HG03066 (cell line): ENCODE results near the gene CHST12.

Experiments
- ATAC-seq: cut with Tn5 transposase; IDR thresholded peaks from one replicate; pipeline ENCODE4 v1.9.1; 2021; ENCODE audit warnings: low read depth; ENCODE audit not compliant: unreplicated experiment

Gene CHST12

DNA sequence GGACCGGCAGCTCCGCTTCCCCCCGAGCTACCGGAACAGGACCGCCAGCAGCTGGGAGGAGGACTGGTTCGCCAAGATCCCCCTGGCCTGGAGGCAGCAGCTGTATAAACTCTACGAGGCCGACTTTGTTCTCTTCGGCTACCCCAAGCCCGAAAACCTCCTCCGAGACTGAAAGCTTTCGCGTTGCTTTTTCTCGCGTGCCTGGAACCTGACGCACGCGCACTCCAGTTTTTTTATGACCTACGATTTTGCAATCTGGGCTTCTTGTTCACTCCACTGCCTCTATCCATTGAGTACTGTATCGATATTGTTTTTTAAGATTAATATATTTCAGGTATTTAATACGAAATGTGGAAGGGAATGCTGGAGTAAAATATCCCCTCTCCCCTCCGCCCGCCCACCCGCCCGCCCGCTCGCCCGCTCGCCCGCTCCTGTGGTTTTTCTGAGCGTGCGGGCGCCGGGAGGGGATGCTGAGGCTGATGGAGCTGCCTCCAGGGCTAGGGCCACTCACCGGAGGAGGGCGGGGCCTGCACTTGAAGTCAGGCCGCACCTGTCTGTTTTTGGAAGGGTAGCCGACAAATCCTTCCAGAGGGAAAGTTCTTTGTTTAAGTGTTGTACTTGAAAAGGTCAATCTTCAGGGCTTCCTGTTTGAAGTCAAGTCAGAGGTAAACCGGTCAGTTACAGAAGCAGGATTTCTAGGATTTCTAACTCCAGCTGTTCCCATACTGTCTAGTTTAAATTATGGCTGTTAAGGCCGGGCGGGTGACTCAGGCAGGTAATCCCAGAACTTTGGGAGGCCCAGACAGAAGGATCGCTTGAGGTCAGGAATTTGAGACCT, 30.5 kb downstream of the CHST12 start:
- no peak for ATAC-seq

DNA sequence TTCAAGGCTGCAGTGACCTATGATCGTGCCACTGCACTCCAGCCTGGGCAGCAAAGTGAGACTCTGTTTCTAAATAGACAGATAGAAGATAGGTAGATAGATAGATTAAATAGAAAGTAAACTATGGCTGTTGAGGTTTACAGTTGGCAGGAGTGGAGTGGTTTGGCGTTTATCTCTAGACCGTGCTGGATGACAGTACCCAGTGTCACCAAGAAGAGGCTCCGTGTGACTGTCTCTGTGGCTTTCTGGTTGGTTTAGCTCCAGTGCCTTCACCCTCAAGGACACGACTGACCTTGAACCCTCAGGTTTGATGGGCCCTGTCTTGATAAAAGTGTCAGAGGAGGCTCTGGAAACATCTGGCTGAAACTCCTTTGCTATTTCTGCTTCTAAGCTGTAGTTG, 31.7 kb downstream of the CHST12 start:
- ATAC-seq = no peak

DNA sequence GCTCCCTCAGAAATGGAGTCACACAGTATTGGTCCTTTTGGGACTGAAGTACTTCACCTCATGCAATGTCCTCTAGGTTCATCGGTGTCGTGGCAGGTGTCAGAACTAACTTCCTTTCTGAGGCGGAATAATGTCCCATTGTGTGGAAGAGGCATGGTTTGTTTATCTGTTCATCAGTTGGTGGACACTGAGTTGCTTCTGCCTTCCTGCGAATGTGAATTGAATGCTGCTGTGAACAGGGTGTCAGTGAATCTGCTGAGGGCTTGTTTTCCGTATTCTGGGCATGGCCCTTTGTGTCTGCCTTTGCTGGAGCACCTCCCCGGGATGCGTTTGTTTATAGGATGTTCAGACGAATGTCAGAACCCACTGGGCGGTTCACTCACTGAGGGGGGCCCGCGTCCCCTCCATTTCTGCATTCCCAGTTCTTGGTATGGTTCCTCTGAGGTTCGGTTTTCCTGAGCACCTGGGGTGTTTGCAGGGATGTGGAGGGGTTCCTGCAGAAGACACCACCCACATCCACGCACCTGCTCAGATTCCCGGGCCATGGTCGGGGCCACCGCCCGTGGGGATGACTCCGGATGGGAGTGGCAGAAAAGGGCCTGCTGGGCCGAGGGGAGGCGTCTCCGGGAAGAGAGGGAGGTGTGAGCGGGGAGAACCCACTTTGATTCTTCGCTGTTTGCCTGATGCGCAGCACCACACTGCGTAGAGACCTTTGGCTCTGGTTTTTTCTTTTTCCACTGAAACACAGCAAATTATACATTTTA, 33.1 kb downstream of the CHST12 start:
- ATAC-seq = no peak

DNA sequence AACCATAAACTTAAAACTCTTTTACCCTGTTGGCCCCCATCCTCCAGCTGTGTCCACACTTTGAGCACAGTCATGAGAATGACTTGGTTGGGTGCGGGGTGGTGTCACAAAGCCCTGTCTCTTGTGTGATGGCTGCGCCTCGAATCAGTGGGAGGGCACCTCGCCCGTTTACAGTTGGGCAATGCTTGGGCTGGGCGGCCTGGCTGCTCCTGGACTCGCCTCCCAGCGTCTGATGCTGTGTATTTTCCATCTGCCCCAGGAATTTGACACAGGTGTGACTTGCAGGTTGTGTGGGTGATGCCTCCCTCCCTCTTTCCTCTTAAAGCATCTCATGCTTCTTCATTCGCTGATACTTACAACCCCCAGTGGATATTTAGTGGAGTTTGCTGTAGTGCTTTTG, 33.7 kb downstream of the CHST12 start:
- ATAC-seq = no peak

DNA sequence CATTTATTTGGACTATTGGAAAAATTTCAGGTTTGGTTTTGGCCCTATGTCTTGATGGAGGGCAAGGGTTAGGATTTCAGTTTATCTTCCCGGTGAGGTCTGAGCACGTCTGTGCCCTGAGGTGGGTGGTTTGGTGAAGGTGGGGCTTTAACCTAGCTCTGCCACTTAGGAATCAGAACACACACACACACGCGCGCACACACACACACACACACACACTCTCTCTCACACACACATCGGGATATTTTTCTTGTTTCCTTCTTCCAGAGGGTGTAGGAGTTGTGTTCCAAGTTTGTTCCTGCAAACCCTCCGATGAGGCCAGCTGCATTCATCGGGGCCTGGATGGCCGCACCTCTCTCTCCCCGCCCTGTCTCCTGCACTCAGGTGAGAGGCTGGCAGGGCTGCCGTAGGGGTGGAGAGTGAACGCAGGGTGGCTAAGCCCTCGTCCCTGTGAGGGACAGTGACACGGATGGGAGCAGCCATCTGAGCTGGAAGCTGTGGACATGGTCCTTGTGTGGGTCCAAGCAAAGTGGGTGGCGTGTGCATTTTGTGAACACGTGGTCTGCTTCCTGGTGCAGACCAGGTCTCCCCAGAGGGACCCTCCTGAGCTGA, 34.2 kb downstream of the CHST12 start:
- ATAC-seq = no peak

DNA sequence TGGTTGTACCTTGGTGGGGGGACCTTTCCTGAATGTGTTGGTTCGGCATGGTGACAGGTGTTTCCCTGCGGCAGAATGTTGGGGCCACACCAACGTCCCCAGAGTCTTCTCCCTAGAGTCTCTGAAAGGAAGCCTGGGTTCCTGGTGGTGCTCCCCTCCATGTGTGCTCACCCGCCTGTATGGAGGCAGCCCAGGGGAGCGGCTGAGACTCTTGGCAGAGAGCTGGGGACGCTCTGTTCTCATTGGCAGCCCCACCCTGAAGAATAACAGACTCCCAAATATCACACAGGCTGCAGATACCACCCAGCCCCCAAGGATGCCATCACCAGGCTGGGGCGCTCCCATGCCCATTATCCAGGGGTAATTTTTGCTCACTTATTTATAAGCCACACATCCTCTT, 34.8 kb downstream of the CHST12 start:
- no peak for ATAC-seq

DNA sequence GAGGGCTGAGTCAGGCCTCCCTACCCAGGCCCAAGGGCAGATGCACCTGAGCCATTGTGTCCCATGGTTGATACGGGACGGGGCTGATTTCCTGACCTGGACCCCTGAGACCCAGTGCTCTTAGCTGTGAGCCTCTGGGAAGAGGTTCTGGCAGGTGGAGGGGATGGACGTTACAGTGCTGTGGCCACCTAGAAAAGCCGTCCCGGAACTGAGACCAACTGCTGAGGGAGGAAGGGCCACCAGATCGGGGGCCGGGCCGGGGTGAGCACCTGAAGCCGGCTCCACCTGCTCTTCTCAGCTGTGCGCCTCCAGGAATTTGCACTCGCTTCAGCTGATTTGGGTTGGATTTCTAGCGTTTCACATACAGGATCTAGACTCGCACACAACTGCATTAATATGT, 35.4 kb downstream of the CHST12 start:
- ATAC-seq = no peak

DNA sequence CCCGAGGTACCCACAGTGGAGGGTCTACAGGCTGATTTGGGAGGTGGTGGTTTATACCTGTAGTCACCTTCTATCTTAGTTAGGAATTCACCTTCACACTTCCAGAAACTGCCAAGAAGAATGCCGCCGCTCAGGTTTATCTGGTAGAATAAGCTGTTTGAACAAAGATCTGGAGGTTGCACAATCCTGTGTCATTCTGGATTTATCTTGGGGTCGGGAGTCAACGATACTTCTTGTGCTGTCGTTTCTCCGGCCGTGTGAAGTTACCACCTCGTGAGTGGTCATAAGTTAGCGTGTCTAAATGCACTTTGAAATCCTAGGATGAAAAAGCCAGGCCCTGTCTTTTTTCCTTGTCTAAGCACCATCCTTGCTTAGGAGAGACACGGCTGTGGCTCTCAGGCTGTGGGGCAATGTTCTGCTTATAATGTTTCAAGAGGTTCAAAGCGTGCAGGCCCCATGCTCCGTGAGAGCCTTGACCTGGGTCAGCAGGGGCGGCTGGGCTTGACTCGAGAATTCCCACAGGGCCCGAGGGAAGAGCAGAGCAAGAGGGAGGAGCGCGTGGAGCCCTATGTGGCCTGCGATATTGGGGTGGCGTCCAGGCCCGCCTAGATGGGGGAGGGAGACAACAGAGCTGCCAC, 37.3 kb downstream of the CHST12 start:
- no peak for ATAC-seq

DNA sequence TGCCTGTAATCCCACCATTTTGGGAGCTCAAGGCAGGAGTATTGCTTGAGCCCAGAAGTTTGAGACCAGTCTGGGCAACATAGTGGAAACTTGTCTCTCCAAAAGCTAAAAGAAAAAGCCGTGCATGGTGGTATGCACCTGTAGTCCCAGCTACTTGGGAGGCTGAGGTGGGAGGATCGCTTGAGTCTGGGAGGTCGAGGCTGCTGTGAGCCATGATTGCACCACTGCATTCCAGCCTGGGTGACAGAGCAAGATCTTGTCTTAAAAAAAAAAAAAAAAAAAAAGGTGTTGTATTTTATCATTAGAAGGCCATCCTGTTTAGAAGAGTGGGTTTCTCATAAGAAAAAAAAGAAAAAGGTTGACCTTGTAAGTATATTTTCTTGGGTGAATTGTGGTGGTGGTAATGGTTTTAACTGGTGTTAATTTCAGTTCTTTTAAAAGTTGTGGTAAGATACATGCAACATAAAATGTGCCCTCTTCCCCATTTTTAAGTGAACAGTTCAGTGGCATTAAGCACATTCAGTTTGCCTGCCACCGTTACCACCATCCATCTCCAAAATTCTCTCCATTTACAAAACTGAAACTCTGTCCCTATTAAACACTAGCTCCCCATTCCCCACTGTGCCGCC, 38.1 kb downstream of the CHST12 start:
- no peak for ATAC-seq

DNA sequence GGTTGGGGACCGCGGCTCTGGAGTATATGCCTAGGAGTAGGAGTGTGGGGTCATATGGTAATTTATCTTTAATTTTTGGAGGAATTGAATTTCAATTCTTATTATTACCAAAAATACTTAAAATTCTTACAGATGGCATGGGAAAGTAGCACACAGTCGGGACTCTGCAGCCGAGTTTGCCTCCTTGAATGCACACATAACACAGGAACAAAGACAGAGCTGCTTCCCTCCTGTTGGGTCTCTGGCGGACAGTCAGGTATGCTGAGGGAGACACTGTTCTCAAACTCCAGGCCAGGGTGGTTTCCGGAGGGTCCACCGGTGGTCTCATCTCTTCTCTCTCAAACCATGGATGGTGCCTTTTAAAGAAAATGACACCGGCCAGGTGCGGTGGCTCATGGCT, 40.1 kb downstream of the CHST12 start:
- ATAC-seq = no peak

DNA sequence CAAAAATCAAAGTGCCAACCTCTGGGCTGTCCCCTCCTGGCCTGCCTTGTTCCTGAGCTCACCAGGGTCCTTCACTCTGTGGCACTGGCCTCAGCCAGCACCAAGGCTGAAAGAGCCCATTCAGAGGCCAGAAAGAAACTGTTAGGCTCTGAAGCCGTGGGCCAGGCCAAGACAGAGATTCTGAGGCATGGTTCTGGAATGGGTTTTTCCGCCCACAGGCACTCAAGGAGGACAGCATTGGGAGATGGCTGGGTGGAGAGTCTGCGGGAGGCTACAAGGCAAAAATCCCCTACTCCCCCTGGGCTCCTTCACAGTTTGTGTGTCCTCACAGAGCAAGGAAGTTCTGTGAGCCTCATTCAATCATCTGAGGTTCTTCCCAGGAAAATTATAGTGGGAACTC, 41.1 kb downstream of the CHST12 start:
- ATAC-seq = no peak

DNA sequence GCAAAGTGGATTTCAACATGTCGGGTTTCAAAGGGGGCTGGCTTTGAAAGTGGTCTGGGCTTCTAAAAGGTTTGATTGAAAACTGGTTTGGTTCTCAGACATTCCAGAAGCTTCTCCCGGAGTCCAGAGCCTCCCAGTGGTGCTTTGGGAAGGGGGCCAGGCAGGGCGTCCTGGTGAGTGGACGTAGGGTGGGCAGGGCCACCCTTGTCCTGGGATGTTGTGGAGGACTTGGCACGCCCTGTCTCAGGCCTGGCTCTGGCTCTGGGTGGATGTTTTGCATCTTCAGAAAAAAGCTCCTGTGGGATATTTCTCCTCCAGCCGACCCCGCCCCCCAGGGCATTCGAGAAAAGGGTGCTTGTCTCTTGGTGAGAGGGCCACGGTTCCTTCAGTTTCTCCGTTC, 41.6 kb downstream of the CHST12 start:
- ATAC-seq = no peak

DNA sequence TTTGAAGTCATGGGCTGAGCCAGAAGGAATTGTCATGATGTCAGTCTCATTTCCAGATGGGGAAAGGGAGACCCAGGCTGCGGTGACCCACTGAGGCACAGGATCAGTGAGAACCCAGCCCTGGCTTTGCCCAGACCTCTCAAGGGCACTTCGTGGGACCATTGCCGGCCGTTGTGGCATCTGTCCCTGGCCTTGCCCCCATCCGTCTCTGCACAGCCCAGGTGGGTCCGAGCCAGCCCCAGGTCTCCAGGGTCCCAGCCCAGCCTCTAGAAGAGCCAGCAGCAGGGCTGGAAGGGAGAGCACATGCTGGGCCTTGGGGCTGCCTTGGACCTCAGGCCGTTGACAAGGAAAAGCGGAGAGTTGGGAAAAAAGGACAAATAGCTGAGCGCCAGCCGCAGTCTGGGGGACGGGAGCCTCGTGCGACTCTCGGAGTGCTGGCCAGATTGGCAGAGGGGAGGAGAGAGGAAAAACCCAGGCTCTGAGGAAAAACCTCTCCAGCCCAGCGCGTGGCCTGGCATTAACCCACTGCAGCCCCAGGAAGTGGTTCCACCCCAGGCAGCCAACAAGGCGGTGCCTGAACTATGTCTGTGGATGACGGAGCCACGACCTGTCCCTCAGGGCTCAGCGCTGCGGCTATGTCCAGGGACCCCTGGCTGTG, 42.6 kb downstream of the CHST12 start:
- no peak for ATAC-seq

DNA sequence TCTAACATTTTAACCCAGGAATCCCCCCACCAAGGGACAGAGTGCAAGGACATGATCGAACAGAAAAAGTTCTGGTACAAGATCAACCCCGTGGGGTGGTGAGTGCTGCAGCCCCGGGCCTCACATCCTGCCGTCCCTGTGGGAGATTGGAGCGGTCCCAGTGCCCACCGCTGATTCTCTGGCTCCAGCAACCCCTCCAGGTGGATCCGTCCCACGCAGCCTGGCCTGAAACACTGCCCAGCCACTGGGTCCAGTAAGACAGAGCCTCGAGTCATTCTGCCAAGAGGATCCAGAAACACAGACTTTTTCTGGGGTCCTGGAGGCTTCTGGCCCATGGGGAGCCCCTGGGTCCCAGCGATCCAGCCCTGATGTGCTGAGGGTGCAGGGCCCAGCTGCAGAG, 43.3 kb downstream of the CHST12 start:
- no peak for ATAC-seq

DNA sequence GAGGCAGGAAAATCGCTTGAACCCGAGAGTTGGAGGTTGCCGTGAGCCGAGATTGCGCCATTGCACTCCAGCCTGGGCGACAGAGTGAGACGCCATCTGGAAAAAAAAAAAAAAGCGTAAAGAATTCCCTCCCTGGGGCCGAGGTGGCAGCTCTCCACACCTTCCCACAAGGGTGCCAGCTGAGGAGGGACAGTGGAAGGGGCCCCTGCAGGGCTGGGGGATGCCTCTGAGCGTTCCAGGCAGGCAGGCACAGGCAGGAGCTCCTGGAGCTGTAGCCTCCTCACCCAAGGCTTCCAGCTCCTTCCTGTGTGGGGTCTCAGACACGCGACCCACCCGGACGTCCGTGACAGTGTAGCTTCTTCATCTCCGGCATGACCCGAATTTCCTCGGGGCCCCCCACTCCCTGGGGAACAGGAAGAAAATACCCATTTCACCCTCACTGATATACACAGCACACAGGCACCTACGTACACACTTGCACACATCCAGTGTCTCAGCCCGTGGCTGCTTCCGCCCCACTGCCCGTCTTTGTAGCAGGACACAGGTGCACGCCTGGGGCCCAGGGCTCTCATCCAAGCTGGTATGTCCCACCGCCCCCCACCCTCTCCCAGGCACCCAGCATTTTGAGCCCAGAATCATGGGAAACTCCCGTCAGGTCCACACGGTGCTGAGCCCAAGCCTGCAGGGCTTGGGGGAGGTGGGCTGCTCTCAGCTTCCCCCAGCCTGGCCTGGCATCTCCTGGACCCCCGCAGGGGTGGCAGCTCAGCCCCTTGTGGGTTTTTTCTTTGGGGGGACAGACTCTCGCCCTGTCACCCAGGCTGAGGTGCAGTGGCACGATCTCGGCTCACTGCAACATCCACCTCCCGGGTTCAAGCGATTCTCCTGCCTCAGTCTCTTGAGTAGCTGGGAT, 47.0 kb downstream of the CHST12 start:
- ATAC-seq = no peak

DNA sequence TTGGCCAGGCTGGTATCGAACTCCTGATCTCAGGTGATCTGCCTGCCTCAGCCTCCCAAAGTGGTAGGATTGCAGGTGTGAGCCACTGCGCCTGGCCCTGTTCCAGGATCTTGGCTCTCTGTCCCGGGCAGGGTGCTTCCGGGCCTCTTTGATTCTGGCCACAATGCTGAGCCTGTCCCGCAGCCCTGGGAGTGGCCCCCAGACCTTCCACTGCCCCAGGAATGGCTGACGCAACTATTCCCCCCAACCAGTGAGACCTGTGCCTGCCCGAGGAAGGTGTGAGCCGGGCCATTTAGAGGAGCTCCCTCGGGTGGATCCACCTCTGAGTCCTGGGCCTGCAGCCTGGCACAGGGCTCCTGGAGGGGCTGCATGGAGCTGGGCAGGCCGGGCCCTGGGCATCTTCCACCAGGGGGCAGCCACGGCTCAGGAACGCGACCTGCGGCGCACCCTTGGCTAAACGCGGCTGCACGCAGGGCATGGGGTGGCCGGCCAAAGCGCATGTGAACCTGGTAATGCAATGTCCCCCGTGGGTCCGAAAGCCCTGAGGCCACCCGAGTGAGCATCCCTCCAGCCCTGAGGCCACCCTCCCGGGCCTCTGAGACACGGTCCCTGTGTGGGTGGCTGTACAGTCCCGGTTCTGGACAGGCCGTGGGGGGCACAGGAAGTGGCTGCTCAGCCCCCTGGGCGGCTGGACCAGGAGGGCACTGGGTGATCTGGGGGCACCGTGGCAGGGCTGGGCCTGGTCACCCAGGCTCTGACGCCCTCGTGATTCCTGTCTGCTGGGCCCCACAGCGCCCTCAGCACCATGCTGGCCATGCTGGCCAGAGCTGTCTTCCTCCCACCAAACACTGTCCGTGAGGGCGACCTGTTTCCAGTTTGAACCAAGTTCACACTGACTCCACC, 48.0 kb downstream of the CHST12 start:
- peak; percentile 82 for ATAC-seq

DNA sequence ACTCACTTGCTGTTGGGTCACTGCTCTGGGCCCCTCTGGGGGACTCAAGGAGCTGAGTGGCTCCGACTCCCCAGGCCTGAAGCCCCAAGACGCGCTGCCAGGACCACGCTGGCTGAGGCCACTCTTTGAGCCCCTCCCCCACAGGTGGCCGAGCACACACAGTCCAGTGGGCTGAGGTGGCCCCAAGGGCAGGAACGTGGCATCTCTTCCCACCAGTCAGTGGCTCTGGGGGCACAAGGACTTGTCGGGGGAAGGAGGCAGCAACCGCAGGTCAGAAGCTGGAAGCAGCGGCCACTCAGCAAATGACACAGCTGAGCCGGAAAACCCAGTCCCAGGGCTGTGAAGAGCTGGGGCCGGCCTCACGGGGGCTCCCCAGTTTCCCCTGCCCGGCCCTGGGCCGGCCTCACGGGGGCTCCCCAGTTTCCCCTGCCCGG, 48.7 kb downstream of the CHST12 start:
- ATAC-seq = peak; percentile 37

DNA sequence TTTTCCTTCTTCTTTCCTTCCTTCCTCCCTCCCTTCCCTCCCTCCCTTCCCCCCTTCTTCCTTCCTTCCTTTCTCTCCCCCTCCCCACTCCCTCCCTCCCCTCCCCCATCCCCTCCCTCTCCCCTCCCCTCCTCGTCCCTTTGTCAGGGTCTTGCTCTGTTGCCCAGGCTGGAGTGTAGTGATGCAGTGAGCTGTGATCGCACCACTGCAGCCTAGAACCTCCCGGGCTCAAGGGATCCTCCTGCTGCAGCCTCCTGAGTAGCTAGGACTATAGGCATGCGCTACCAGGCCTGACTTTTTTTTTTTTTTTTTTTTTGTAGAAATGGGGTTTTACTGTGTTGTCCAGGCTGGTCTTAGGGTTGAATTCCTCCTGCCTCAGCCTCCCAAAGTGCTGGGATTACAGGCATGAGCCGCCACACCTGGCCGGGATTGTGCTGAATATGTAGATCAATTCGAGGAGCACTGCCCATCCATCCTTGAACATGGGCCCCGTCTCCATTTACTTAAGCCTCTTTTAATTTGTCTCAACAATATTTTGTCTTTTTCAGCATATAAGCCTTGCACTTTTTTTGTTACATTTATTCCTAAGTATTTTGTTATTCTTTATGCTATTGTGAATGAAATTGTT, 49.3 kb downstream of the CHST12 start:
- no peak for ATAC-seq
